ENCODE measurements around the gene ALG14.

DNA sequence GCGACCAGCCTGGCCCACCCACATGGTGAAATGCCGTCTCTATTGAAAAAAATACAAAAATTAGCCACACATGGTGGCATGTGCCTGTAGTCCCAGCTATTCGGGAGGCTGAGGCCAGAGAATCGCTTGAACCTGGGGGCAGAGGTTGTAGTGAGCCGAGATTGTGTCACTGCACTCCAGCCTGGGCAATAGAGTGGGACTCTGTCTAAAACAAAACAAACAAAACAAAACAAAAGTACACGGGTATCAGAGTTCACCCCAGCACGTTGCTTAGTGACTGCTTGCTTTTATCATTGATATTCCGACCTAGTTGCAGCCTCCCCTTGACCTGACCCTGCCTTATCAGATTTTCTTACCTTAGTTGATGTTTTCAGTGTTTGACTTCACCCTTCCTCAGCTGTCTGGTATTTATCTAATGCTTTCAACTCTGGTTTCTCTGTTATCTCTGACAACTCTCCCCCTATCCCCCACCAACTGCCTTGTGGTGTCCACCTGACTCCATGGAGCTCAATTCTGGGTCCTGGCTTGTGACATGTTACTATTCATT, 49.5 kb upstream of the ALG14 start:
- TF ChIP-seq, protein P1, sequence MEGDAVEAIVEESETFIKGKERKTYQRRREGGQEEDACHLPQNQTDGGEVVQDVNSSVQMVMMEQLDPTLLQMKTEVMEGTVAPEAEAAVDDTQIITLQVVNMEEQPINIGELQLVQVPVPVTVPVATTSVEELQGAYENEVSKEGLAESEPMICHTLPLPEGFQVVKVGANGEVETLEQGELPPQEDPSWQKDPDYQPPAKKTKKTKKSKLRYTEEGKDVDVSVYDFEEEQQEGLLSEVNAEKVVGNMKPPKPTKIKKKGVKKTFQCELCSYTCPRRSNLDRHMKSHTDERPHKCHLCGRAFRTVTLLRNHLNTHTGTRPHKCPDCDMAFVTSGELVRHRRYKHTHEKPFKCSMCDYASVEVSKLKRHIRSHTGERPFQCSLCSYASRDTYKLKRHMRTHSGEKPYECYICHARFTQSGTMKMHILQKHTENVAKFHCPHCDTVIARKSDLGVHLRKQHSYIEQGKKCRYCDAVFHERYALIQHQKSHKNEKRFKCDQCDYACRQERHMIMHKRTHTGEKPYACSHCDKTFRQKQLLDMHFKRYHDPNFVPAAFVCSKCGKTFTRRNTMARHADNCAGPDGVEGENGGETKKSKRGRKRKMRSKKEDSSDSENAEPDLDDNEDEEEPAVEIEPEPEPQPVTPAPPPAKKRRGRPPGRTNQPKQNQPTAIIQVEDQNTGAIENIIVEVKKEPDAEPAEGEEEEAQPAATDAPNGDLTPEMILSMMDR (IDR thresholded peaks at IDR 0.05; ENCODE audit: poor library complexity, severe bottlenecking): no peak
- no peak for TF ChIP-seq RAD21 (conservative IDR thresholded peaks at IDR 0.05)

Measured in neural cell (in vitro differentiated cells).